Activated CD8-positive, alpha-beta memory T cell treated with anti-CD3 and anti-CD28 coated beads for 36 hours (primary cell): ENCODE results near the gene ZGPAT. TPM values are rescaled to one million over a fixed set of nuclear protein-coding genes. Genes with fewer than 3 reads are reported as not detected.
"Not testable (repeated sequence)": the region's sequence is repeated elsewhere in the genome, so short reads cannot be mapped to it uniquely, and the experiment has no call there.

ENCODE experiments used
- CTCF ChIA-PET: fragments of 350-600 bp; sonication (Branson Sonifier 250); formaldehyde crosslinking; loops from one replicate; lab custom pipeline; 2021; ENCODE audit warnings: antibody characterized with exemption; lab: Charles Lee
- POLR2A ChIA-PET: fragments of 350-600 bp; sonication (Branson Sonifier 250); formaldehyde crosslinking; loops from one replicate; lab custom pipeline; 2021; ENCODE audit warnings: antibody characterized with exemption; lab: Charles Lee
- total RNA-seq, 2 experiments: library from RNA; stranded (reverse); gene quantifications; one replicate each; pipeline ENCODE4 v1.2.3, GENCODE V29; 2021

ZGPAT gene
- total RNA-seq, 2 experiments from 2014 or later: 24.9 to 25.1 TPM

GRCh38 chr20:63758152-63758551, 50.3 kb downstream of the ZGPAT start:
- CTCF ChIA-PET: no interaction called here
- POLR2A ChIA-PET: no interaction called here

DNA sequence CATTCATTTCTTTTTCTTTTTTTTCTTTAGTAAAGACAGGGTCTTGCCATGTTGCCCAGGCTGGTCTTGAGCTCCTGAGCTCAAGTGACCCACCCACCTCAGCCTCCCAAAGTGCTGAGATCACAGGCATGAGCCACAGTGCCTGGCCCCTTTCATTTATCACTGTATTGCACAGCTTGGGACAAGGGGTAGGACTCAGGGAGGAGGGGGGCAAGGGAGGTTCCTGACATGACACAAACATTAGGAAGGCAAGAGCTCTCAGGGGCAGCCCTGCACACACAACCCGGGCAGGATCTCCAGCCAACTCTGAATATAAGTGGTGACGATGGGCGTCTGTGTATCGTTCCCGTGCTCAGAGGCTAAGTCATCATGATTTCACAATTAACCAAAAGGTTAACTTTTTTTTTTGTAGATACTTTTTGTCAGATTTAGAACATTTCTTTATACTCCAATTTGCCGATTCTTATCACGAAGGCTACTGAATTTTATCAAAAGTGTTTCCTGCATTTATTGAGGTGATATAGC, 51.6 kb downstream of the ZGPAT start:
- ChIA-PET POLR2A (interaction anchor here (1.1 kb wide), 1 partner anchor 51 kb away, joined by 4 read pairs; the partner anchor contains the start of genes ARFRP1 and ZGPAT), CTCF (no interaction called here)

- ChIA-PET CTCF (no interaction called here), POLR2A (interaction anchor here (0.7 kb wide), 1 partner anchor 123 kb away, joined by 5 read pairs; no protein-coding TSS in a partner anchor)
Measured at GRCh38 chr20:63765082-63765873, 57.4 kb downstream of the ZGPAT start.

DNA sequence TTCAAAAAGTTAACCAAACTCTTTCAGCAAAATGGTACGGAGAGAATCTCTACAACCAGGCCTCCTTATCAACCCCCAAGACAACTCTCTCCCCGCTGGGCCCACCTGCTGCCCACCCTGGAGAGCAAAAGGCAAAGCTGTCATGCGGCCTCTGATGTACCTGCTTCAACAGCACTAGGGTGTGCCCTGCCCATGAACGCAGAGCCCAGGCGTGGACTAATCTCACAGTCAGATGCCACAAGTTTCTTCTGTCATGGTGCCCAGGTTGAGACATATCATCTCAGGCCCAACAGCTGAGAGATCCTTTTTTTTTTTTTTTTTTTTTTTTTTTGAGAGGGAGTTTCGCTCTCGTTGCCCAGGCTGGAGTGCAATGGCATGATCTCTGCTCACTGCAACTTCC, 58.1 kb downstream of the ZGPAT start:
- CTCF ChIA-PET: interaction anchor here (0.7 kb wide), 1 partner anchor 72 kb away, joined by 4 read pairs; no protein-coding TSS in a partner anchor
- POLR2A ChIA-PET: interaction anchor here (1.0 kb wide), 1 partner anchor 25 kb away, joined by 4 read pairs; no protein-coding TSS in a partner anchor

DNA sequence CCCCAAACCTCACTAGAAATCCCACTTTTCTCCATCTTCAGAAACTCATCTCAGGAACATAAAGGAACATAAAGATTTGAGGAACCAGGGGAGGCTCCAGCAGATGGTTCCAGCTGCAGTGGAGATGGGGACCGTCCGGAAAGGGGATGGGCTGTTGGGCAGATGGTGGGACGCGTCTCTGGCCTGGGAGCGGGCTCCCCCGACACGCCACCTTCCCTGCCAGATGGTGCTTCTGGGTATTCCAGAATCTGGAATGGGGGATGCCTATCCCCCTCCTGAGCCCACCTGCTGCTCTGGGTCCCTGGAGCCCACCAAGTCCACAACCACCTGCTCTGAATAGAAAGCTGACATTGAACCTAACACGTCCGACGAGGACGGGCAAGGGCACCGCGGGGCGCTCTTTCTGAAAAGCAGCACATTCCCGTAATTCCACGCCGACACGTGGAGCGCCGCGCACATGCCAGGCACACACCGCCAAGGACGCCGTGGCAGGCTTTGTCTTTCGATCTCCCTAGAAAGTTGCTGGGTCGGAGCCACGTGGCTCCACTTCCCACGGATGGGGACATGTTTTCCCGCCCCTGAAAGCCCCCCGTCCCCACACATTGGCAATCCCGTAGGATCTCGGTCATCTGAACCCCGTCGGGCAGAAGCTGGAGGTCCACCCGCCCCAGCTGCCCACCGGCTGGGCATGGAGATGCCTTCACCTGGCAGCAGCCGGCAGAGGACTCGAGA, 59.0 kb downstream of the ZGPAT start:
- ChIA-PET POLR2A (interaction anchor here (1.0 kb wide), 1 partner anchor 26 kb away, joined by 4 read pairs; no protein-coding TSS in a partner anchor), CTCF (interaction anchor here (0.7 to 1.9 kb wide), 2 partner anchors 19 to 71 kb away, joined by 4 to 7 read pairs; no protein-coding TSS in a partner anchor)

DNA sequence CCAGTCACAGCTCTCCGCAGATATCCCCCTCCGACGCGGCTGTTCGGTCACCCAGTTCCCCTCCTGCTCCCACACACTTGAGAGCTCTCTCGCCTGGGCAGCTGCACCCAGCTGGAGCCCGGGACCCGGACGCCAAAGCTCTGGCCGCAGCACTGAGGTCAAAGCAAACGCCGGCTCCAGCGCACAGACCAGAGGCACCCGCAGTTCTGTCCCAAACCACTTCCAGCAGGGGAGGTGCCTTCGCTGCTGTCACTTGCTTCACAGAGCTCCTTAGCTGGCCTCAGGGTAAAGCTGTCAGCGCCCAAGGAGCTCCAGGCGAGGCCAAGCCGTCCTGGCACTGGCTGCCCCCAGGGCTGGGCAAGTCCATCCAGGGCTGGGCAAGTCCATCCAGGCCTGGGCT, 59.6 kb downstream of the ZGPAT start:
- POLR2A ChIA-PET: no interaction called here
- CTCF ChIA-PET: interaction anchor here (1.9 kb wide), 1 partner anchor 19 kb away, joined by 7 read pairs; no protein-coding TSS in a partner anchor

DNA sequence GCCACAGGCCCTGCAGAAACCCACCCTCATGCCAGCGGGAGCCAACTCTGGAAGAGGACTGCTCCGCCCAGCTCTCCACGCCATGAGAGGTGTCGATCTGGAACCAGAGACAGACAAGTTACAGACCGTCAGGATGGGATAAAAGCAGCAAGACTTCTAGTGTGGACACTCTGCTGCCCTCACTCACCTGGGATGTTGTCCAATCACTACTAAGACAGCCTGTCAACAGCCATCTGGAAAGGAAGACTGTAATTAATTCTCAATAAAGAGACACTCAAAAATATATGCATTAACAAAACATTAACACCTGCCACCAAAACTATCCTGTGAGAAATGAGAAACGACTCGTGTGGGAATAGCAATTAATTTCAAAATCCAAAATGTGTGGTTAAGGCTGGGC, 60.0 kb downstream of the ZGPAT start:
- POLR2A ChIA-PET: no interaction called here
- CTCF ChIA-PET: interaction anchor here (1.9 kb wide), 1 partner anchor 18 kb away, joined by 7 read pairs; no protein-coding TSS in a partner anchor

- ChIA-PET POLR2A (no interaction called here), CTCF (interaction anchor here (1.9 kb wide), 1 partner anchor 17 kb away, joined by 7 read pairs; no protein-coding TSS in a partner anchor)
Measured at GRCh38 chr20:63768591-63769515, 61.0 kb downstream of the ZGPAT start.

DNA sequence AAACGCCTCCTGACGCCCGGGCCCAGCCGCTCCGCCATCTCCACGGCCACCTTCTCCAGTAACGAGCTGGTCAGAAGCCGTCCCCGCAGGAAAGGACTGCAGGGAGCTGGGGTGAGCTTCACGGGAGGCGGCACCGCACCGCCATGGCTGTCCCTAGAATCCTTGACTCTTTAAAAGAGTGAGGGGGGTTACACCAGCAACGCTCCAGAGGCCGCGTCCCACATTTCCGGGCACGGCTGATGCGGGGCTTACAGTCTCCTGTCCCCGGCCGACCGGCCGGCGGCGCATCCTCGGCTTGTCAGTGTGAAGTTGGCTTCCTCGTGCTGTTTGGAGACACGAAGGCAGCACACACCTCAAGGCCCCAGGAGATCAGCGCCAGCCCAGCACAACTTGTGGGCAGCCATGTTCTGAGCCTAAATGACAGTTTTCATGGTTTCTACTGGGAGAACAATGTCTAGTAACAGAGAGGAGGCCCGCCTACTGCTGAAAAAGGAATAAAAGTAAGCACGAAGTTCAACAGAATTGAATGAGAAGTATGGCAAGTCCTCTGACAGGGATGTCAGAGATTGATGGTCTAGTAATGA, 62.1 kb downstream of the ZGPAT start:
- CTCF ChIA-PET: no interaction called here
- POLR2A ChIA-PET: no interaction called here

- CTCF ChIA-PET: no interaction called here
- POLR2A ChIA-PET: interaction anchor here (0.6 kb wide), 1 partner anchor 1695 kb away, joined by 3 read pairs; no protein-coding TSS in a partner anchor
Measured at GRCh38 chr20:63771046-63771707, 63.3 kb downstream of the ZGPAT start.

- ChIA-PET CTCF (interaction anchor here (1.4 kb wide), 1 partner anchor 13 kb away, joined by 5 read pairs; no protein-coding TSS in a partner anchor), POLR2A (no interaction called here)
Measured at GRCh38 chr20:63772781-63773518, 65.1 kb downstream of the ZGPAT start.

DNA sequence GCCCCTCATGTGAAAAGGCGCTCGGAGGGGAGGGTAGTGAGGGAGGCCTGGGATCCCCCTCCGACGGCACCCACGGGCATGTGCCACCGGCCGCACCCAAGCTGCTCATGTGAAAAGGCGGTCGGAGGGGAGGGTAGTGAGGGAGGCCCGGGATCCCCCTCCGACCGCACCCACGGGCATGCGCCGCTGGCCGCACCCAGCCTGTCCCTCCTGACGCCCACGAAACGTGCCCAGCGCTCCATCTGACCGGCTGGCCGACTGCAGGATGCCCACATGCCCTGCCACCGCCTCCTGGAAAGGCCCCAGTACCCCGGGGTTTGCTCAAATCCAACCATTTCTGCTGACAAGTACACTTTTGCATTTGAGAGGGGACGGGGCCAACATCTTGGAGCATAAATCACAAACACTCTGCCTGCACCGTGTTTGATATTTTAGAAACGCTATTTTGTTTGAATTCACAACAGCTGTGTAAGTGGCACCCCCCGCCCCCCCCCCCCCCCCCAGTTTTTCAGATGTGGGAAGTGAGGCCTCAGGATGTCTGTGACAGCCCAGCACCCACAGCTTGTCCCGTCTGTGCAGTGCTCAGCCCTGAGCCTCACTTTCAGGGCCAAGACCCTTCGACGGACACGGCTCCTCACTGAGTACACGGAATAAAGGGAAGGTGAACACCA, 65.9 kb downstream of the ZGPAT start:
- ChIA-PET CTCF (interaction anchor here (1.3 to 1.7 kb wide), 3 partner anchors 10 to 90 kb away, joined by 5 to 6 read pairs (median 5); no protein-coding TSS in a partner anchor), POLR2A (no interaction called here)

- CTCF ChIA-PET: interaction anchor here (0.6 to 1.7 kb wide), 7 partner anchors 10 to 278 kb away, joined by 3 to 7 read pairs (median 3); no protein-coding TSS in a partner anchor
- POLR2A ChIA-PET: no interaction called here
Measured at GRCh38 chr20:63774306-63774705, 66.5 kb downstream of the ZGPAT start.

DNA sequence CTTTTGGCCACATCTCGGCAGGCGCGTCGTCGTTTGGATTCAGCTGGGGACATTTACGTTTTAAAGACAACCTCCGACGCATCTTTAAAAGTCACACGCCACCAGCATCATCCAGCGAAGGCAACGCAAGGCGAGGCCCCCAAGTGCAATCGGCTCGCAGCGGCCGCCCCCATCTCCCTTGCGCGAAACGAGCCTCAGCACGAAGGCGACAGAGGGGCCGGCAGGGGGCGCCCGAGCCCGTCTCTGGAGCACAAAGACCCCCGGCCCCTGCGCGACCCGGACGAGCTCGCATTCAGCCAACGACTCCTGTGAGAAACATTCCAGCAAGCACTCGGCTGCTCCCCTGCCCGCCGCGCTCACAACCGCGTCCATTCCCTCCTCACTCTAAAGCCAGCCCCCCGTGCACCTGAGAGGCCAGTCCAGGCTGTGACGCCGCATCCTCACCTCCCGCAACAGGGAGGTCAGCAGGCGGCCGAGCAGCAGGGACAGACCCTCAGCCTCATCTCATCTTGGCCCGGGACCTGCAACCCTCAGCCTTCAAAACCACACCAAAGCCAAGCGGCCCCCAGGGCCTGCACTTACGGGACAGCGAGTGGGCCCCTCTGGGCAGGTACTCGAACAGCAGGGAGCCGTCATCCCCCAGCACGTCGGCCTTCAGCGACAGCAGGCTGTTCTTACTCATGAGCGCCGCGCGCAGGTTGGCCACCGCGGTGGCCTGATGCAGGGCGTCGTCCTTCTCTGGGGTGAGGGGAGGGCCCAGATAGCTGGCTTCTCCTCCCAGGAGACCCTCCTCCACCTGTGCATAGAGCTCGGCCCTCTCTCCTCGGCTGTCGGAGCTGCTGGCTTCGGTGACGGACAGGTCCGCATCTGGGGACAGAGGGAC, 67.5 kb downstream of the ZGPAT start:
- POLR2A ChIA-PET: no interaction called here
- CTCF ChIA-PET: interaction anchor here (0.6 to 1.7 kb wide), 8 partner anchors 9 to 279 kb away, joined by 3 to 7 read pairs (median 3); no protein-coding TSS in a partner anchor

- POLR2A ChIA-PET: not testable (repeated sequence)
- CTCF ChIA-PET: interaction anchor here (1.5 kb wide), 1 partner anchor 9 kb away, joined by 3 read pairs; no protein-coding TSS in a partner anchor
Measured at GRCh38 chr20:63776875-63777274, 69.0 kb downstream of the ZGPAT start.
